CD4-positive, alpha-beta T cell treated with Interleukin-6 for 4 hours (primary cell): ENCODE results near the gene AKR1C8.

Source experiments
- DNase-seq: peaks from one replicate; pipeline ENCODE4 v3.0.0-alpha.2; 2020; ENCODE audit warnings: mixed read lengths

Gene AKR1C8

GRCh38 chr10:5105626-5106025 lies 79.3 kb downstream of the AKR1C8 start:
- DNase-seq, result no peak
